AG04449 (cell line): ENCODE data around the gene FOXF1.

ENCODE experiments used
- CTCF ChIA-PET: fragments of 350-600 bp; formaldehyde crosslinking; extraction: SDS; loops from one replicate; lab custom pipeline; 2021; ENCODE audit warnings: antibody characterized with exemption; lab: Yijun Ruan, JAX
- POLR2A ChIA-PET: fragments of 400-600, 350-600 bp; formaldehyde crosslinking; extraction: SDS; loops from one replicate; lab custom pipeline; 2020; ENCODE audit warnings: antibody characterized with exemption, inconsistent platforms; lab: Yijun Ruan, JAX
- DNase-seq: peaks from one replicate; pipeline ENCODE4 v3.0.0-alpha.2; 2010; ENCODE audit warnings: low read depth, low spot score
- H3K4me3 ChIP-seq: 2 replicates; pipeline ENCODE4 v1.5.1; 2011; ENCODE audit warnings: low read depth, mild to moderate bottlenecking, control low read depth, low read length
- CTCF ChIP-seq: IDR thresholded peaks from one replicate; pipeline ENCODE4 v1.5.1; 2011; ENCODE audit warnings: mild to moderate bottlenecking, moderate library complexity, low read length, control low read depth, inconsistent platforms; ENCODE audit not compliant: insufficient read depth; ENCODE audit errors: missing control alignments

FOXF1 gene

GRCh38 chr16:86505185-86505898 is 5.0 kb upstream of the FOXF1 start:
- TF ChIP-seq CTCF, result no peak
- peak overlapping the region; percentile 33 for H3K4me3 ChIP-seq
- CTCF ChIA-PET, result interaction anchor here (1.3 kb wide), 2 partner anchors 253 to 434 kb away, joined by 3 read pairs; no protein-coding TSS in a partner anchor
- no peak for DNase-seq
- POLR2A ChIA-PET, result no interaction called here

- ChIA-PET CTCF (interaction anchor here (1.1 to 2.4 kb wide), 6 partner anchors 11 to 685 kb away, joined by 3 to 9 read pairs (median 4); no protein-coding TSS in a partner anchor), POLR2A (no interaction called here)
- TF ChIP-seq CTCF, result no peak
- peak overlapping the region; percentile 15 for H3K4me3 ChIP-seq
- no peak for DNase-seq
Measured at GRCh38 chr16:86505899-86506864, 4.1 kb upstream of the FOXF1 start.

- H3K4me3 ChIP-seq, result peak overlapping the region; percentile 64
- no peak for TF ChIP-seq CTCF
- no peak for DNase-seq
- POLR2A ChIA-PET, result no interaction called here
- CTCF ChIA-PET, result interaction anchor here (0.9 to 2.4 kb wide), 7 partner anchors 10 to 686 kb away, joined by 3 to 9 read pairs (median 4); no protein-coding TSS in a partner anchor
Measured at GRCh38 chr16:86507173-86508027, 2.9 kb upstream of the FOXF1 start.

- CTCF ChIA-PET, result interaction anchor here (0.9 to 2.4 kb wide), 4 partner anchors 12 to 435 kb away, joined by 3 to 5 read pairs (median 4); no protein-coding TSS in a partner anchor
Measured at GRCh38 chr16:86508028-86508946, 2.0 kb upstream of the FOXF1 start.

More at GRCh38 chr16:86508028-86508946, 2.0 kb upstream of the FOXF1 start:
- DNase-seq, result no peak
- no peak for TF ChIP-seq CTCF
- POLR2A ChIA-PET, result no interaction called here
- peak overlapping the region; percentile 64 for H3K4me3 ChIP-seq
